ENCODE measurements around the gene TGM5.
"Not testable (repeated sequence)": the region's sequence is repeated elsewhere in the genome, so short reads cannot be mapped to it uniquely, and the experiment has no call there.

Gene TGM5

DNA sequence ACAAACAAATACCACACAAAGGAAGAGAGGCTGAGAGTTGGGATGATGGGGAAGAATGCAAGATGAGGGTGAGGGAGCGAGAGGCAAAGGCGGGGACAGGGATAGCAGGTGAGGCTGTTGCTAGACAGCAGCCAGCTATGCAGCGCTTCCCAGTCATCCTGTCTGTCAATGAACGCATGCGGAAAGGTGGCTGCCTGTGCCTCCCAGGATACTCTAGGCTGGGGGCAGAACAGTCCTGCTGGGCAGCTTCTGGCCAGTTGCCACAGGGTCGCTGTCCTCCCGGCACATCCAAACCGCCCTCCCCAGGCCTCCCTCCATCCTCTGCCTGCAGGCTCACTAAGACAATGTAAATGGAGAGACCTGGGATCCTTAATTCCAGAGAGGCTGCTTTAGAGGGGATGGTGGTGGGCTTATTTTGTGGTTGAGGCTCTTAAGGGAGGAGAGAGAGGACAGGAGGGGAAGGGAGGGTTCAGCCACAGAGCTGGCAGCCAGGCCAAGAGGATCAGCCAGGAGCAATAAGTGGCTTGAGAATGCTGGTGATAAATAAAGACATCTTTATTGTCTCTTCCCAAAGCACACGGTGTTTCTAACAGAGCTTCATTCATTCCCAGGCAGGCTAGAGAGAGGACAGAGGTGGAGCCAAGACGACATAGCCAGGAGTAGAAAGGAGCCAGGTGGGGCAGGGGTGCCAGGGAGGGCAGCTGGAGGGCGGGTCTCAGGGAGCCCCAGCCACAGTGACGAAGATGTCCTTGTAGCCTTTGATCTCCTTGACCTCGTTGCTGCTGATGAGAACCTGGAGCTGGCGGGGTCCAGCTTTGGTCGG, 9.2 kb upstream of the TGM5 start:
- no peak for DNase-seq (ENCODE audit: low read depth in 1 of 2, low spot score in 1 of 2)

- DNase-seq (ENCODE audit: low read depth in 1 of 2, low spot score in 1 of 2) = no peak
Observed at GRCh38 chr15:43274136-43274535, 7.4 kb upstream of the TGM5 start.

DNA sequence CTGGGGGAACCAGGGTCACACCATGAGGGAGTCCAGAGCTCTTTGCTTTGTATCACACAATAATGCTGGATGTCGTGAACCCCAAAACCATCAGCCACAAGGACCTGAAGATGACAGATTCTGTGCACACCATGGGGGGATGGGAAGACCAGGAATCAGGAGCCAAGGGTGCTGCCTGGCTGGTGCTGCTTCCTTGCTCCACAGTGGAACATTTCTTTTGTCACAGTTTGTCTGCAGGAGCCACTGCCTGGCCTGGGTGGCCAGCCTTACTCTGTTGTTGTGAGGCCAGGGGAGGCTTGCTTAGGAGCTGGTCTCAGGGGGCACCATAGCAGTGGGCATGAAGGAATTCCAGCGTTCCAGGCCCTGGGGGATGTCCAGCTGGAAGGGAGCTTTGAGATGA, 6.5 kb upstream of the TGM5 start:
- DNase-seq (ENCODE audit: low read depth in 1 of 2, low spot score in 1 of 2) = no peak

- not testable (repeated sequence) for DNase-seq (ENCODE audit: low read depth in 1 of 2, low spot score in 1 of 2)
Observed at GRCh38 chr15:43271908-43272307, 5.2 kb upstream of the TGM5 start.

- no peak for DNase-seq (ENCODE audit: low read depth in 1 of 2, low spot score in 1 of 2)
Observed at GRCh38 chr15:43270676-43271306, 4.1 kb upstream of the TGM5 start.

- no peak for DNase-seq (ENCODE audit: low read depth in 1 of 2, low spot score in 1 of 2)
Observed at GRCh38 chr15:43270113-43270665, 3.5 kb upstream of the TGM5 start.

GRCh38 chr15:43268111-43269105, 1.7 kb upstream of the TGM5 start:
- no peak for DNase-seq (ENCODE audit: low read depth in 1 of 2, low spot score in 1 of 2)

GRCh38 chr15:43267439-43267838, 711 bp upstream of the TGM5 start:
- DNase-seq (ENCODE audit: low read depth in 1 of 2, low spot score in 1 of 2) = no peak

- DNase-seq (ENCODE audit: low read depth in 1 of 2, low spot score in 1 of 2) = no peak
Observed at GRCh38 chr15:43266386-43266785, 342 bp downstream of the TGM5 start.

GRCh38 chr15:43260011-43260615, 6.6 kb downstream of the TGM5 start:
- DNase-seq (ENCODE audit: low read depth in 1 of 2, low spot score in 1 of 2) = no peak

DNA sequence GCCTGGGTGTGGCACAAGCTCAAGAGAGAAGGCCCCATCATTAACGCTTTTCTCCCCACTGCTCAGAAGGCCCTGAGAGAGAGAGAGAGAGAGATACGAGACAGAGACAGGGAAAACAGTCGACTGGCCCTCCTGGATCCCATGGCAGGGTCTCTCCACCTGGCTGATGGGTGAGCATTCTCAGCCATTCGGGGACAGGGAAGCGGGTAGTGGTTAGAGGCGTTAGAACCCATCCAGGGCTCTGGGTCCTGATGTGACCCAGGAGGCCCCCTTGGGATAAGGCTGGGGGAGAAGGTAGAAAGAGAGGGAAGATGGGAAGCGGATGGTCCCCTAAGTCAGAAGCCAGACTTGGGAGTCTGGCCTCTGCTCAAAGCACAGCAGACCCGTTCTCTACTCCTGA, 7.9 kb downstream of the TGM5 start:
- no peak for DNase-seq (ENCODE audit: low read depth in 1 of 2, low spot score in 1 of 2)

GRCh38 chr15:43256341-43256740, 10.4 kb downstream of the TGM5 start:
- no peak for DNase-seq (ENCODE audit: low read depth in 1 of 2, low spot score in 1 of 2)

DNA sequence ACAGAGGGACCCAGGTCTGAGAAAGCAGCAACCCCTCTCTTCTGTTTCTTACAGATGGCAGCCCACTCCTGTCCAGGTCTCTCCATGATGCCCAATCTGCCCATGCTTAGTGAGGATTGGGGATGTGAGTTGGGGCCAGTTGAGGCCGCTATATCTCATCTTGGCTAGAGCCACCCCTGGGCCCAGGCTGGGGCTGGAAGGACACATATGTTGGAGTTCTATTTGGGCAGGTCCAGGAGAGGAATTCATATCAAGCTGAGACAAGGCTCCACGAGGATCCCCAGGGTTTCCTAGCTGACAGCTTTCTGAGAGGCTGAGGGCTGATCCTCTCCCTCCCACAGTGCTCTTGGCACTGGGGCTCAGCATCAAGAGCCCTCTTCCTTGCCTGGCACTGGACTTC, 11.4 kb downstream of the TGM5 start:
- no peak for DNase-seq (ENCODE audit: low read depth in 1 of 2, low spot score in 1 of 2)

- no peak for DNase-seq (ENCODE audit: low read depth in 1 of 2, low spot score in 1 of 2)
Observed at GRCh38 chr15:43253431-43254403, 13.0 kb downstream of the TGM5 start.

DNA sequence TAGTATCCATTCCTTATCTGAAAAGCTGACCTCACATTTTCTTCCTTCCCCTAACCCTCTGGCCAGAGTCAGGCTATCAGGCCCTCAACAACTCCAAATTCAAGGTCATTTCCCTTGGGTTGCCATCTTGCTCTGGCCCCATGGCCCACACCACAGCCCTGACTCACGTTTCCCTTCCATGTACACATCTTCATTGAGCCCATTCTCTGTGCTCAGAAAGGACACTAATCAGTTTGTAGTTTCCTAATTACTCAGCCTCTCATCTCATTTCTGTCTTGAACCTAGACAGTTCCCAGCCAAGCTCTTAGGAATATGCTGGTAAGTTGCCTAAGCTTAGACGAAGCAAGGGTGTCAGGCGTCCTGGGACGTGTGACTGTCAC, 14.9 kb downstream of the TGM5 start:
- DNase-seq (ENCODE audit: low read depth in 1 of 2, low spot score in 1 of 2) = no peak

- no peak for DNase-seq (ENCODE audit: low read depth in 1 of 2, low spot score in 1 of 2)
Observed at GRCh38 chr15:43251185-43251870, 15.4 kb downstream of the TGM5 start.

DNA sequence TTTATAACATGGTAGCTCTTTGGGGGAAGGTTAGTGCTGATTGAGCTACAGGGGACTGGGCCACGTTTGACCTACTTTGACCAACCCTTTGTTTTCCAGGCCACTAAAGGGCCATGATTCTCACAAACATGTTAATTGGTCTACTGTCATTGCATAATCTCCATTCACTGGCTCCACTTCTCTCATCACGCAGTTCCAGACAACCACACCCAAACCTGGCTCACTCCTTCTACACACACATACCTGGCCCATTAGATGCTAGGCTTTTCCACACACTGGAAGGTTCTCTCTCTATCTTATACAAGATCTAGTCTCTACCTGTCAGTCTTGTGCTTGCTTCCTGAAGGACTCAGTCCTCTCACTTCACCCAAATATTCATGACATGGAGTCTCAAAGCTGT, 15.9 kb downstream of the TGM5 start:
- DNase-seq (ENCODE audit: low read depth in 1 of 2, low spot score in 1 of 2) = no peak

DNA sequence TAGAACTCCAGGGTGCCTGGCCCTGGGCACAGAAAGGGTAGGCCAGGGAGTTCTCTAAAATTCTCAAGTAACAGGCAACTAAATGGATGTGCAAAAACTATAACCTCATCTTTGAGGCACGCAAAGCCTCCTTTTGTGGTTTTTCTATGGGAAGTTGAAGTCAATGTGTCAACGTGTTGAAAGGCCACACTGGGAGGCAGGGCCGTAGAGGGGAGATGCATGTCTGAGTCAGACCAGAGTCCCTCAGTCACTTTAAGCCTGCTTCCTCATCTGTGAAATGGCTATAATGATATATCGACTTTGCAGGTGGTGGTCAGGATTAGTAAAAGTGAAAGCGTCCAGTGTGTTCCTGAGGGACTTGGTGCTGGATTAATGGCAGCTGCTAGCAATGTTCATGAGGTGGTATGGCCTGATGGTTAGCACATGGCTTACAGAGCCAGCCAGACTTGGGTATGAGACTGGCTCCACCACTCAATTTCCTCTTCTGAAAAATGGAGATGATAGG, 17.0 kb downstream of the TGM5 start:
- DNase-seq (ENCODE audit: low read depth in 1 of 2, low spot score in 1 of 2) = no peak

- no peak for DNase-seq (ENCODE audit: low read depth in 1 of 2, low spot score in 1 of 2)
Observed at GRCh38 chr15:43249236-43249635, 17.5 kb downstream of the TGM5 start.

Data from activated CD4-positive, alpha-beta T cell treated with anti-CD3 and anti-CD28 coated beads, Interleukin-2, amount 50 U/mL, for 24 hours (primary cell).